GM18498 (cell line): Measurements from ENCODE around the gene MCC.
"Not testable (repeated sequence)": the region's sequence is repeated elsewhere in the genome, so short reads cannot be mapped to it uniquely, and the experiment has no call there.

Experiments used
- ATAC-seq: cut with Tn5 transposase; IDR thresholded peaks from one replicate; pipeline ENCODE4 v1.9.1; 2021; ENCODE audit warnings: mild to moderate bottlenecking, moderate library complexity; ENCODE audit not compliant: unreplicated experiment

MCC gene

DNA sequence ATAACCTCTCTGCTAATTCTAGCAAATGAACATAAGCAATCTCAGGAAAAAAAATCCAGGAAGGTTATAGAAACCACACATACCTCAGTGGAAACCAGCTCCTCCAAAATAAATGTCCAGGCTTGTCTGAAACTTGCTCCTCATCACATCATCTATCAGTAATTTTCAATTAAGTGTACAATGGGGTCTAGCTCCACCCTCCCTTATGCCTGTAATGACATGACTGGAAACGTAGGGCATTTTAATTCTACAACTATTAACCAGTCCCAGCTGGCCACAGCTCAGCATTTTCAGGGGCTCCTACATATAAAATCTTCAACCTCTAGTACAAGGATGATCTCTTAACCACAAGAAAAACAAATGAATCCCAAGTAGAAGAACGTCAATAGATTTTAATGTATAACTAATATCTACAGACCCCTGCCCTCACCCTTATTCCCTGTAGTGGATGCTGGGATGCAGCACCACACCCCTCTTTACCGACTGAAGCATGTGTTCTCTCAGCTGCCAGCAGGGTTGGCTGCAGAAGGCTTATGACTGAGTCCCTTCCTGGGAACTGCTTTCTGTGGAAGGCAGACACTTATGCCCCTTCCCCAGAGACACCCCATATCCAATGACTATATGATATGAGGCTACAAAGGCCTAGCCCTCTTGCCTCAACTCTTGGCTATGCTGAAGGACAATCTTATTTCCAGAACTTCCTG, 60.2 kb downstream of the MCC start:
- no peak for ATAC-seq

DNA sequence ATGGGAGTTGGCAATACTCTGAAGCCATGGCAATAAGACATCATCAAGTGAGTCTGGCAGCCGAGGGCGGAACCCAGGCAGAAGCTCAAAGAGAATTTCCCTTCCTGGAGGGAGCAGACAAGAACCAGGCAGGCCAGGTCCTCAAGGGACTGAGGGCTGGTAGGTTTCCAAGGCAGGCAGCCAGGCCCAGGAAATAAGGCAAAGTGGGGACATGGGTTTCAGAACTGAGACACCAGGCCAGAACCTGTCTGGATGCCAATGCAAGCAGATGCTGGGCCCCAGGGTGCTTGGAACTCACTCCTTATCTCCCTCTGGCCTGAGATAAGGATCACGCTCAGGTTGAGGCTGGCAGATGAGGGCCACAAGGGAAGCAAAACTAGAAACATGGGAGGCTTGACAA, 62.3 kb downstream of the MCC start:
- ATAC-seq: no peak

DNA sequence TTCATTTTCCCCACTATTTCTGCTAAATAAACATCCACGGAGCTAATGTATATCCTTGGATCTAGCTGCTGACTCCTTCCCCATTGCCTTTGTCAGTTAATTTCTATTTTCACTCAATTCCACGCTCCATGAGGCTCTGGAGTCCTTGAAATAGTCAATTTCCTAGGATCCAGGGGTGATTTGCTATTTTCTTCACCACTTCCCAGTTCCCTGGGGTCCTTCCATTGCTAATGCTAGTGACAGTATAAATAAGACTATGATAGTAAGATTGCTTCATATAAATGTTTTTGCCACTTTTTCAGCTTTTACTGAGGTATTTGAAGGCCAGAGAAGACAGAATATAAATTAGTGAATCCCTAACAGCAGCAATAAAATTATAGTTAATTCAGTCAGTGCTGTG, 66.6 kb downstream of the MCC start:
- ATAC-seq: no peak

DNA sequence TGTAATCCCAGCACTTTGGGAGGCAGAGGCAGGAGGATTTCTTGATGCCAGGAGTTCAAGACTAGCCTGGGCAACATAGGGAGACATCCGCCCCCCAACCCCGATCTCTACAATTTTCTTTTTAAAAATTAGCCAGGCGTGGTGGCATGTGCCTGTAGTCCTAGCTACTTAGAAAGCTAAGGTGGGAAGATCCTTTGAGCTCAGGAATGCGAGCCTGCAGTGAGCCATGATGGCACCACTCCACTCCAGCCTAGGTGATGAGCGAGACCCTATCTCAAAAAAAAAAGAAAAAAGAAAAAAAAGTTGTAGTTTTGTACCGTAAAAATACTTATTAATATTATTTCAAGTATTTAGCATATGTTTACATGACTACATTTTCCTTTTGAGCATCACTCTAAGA, 82.7 kb downstream of the MCC start:
- ATAC-seq: no peak

DNA sequence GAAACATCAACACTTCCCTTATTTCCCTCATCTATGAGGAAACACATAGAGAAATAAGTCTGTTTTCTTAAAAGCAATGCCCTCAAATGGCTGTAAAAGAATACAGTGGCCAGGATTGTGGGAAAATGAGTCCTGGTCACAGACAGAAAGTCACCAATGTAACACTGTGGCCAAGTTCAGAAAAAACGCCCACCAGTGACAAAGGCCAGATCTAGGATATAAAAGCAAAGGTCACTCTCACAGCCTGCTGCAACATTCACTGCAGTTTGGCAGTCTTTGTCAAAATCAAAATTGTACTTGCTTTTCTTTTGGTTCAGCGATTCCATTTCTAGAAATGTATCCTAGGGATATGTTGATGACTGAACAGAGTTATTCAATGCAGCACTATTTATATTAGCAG, 84.0 kb downstream of the MCC start:
- no peak for ATAC-seq

DNA sequence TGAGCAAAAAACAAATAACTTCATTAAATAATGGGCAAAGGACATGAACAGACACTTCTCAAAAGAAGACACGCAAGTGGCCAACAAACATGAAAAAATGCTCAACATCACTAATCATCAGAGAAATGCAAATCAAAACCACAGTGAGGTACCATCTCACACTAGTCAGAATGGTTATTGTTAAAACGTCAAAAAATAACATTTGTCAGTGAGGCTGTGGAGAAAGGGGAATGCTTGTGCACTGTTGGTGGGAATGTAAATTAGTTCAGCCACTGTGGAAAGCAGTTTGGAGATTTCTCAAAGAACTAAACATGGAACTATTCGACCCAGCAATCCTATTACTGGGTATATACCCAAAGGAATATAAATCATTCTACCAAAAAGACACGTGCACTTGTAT, 90.3 kb downstream of the MCC start:
- not testable (repeated sequence) for ATAC-seq

DNA sequence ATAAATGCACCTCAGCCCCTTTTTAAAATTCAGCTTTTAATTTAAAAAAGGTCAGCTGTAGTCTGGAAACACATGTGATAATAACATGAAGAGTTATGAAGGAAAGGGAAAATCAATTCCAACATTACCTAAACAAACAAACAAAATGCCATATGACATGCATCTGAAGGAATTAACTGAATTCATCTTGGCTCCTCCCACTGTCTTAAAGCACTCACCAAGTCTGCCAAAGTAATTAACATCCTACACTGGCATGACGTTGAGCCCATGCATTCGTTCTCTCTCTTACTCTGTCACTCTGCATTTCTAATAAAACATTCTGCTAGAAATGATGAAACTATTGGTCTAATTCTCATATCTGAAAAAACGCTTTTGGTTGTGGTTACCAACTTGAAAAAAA, 91.2 kb downstream of the MCC start:
- ATAC-seq: no peak

DNA sequence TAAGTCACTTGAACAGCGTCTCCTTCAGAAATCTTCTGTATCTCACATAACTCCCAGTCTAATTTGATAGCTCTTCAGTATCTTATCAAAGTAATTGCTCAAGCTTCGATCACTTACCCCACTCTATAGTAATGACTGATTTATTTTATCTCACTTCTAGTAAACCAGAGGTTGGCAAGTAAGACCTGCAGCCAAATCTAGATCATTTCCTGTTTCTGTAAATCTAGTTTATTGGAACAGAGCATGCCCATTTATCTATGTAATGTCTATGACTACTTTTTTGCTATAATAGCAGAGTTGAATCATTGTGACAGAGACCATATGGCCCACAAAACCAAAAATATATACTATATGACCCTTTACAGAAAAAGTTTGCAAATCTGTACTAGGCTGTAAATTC, 93.6 kb downstream of the MCC start:
- no peak for ATAC-seq

DNA sequence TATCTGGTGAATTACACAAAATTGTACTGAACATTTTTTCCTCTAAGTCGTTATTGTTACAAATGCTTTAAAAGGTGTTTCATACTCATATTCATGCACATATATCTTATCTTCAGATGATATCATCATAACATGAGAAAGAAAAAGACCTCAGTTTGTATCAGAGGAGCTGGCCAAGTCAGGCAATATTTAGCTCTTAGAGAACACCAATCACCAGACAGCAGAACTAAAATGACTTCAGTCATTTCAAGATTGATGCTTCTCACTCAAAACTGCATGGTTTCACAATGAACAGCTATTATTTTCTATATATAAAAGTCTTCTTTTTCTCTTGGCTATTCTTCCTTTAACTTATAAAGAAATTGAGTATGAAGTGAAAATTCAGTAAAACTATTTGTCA, 98.0 kb downstream of the MCC start:
- no peak for ATAC-seq

DNA sequence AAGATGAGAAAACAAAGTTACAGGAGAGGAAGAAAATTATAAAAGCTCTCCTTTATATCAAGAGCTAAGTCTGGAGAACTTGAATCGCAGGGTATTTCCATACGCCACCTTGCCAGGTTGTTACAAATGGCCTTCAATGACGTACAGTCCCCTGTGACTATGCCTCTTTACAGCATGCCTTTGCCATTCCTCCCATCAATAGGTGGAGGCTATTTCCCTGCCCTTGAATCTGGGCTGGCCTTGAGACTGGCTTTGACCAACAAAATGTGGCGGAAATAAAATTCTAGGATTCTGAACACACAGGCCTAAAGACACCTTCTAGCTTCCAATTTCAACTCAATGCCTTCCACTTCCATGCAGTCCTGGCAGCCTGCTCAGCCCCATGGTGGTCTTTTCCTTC, 99.1 kb downstream of the MCC start:
- no peak for ATAC-seq

DNA sequence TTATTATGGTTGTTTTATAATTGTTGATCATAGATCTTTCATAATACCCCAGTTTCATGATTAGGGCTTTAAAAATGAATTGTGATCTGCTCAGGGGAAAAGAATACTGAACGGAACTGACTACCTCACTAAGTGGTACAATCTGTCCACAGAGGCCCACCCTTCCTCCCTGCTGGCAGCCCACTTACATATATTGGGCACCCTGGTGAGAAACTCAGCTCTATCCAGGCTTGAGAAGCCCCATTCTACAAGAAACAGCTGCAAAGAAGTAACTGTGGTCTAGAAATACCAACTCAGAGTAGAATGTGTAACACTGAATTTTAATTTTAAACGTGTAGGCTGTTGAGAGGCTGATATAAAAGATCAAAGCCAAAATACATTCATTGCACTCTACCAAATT, 100.4 kb downstream of the MCC start:
- ATAC-seq: no peak

DNA sequence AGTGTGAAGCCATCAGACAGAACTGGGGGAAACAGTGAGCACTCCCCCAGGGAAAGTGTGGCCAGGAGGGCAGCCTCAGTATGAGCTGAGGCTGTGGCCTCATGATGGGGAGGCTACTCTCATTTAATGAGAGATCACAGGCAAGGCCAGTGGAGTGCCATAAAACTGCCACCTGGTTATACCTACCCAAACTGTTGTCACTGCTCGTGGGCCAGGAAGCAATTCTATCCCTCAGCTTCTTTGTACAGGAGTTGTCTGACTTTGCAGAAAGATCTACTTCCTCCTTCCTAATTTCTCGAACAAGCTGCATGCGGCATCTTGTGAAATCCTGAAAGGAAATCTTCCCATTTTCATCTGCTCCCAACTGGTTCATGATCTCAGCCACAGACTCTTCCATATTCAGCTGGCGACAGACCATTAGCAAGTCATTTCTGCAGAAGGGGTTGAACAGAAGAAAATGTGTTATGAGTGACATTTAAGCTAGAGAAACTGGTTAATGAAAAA, 103.4 kb downstream of the MCC start:
- no peak for ATAC-seq

DNA sequence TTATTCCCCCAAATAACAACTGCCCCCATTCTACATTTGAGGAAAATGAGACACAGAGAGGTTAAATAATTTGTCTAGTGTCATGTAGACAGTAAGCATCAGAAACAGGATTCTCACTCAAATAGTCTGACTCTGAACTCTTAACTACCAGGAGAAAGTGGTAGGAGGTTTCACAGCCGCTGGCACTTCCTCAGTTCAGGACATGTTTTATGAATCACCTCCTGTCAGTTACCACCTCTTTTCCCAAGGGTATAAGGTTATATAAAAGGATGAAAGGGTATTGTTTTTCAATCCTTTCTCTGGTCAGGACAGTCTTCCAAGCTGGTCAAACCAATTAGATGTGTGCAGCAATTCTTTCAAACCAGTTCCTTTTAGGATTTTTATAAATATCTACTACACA, 105.5 kb downstream of the MCC start:
- ATAC-seq: no peak

DNA sequence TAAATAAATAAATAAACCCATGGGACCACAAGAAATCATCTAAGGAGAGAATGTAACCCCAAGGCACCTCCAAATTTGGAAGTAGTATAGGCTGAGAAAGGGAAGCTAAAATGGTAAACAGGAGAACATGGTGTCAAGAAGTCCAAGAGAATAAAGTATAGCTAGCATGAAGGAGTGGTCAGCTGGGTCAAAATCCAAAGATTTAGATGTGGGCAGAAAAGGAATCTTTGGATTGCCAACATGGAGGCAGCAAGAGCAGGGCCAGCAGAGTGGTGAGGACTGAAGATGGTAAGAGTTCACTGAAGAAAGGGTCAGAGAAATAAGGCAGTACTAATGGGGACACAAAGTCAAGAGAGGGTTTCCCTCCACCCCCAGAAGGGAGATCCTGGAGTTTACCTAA, 106.5 kb downstream of the MCC start:
- ATAC-seq: no peak

DNA sequence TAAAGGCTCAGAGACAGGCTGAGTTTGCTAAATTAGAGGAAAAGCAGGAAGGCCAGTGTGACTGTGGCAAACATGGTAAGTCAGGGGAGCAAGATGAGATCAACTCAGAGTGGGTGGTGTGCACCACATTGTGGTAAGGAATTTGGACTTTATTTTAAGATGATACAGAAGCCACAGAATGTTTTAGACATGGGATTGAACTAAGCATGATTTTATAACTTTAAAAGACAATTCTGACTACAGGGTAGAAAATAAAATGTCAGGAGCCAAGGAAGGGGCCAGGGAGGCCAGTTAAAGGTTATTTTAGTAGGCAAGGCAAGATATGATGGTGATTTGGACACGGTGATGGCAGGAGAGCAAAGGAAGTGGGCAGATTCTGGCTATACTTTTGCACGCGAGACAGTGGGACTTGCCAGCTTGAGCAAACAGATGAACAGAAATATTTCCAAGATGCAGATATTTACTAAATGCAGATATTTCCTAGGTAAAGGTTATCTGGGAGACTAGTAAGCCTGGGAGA, 107.4 kb downstream of the MCC start:
- ATAC-seq: no peak

DNA sequence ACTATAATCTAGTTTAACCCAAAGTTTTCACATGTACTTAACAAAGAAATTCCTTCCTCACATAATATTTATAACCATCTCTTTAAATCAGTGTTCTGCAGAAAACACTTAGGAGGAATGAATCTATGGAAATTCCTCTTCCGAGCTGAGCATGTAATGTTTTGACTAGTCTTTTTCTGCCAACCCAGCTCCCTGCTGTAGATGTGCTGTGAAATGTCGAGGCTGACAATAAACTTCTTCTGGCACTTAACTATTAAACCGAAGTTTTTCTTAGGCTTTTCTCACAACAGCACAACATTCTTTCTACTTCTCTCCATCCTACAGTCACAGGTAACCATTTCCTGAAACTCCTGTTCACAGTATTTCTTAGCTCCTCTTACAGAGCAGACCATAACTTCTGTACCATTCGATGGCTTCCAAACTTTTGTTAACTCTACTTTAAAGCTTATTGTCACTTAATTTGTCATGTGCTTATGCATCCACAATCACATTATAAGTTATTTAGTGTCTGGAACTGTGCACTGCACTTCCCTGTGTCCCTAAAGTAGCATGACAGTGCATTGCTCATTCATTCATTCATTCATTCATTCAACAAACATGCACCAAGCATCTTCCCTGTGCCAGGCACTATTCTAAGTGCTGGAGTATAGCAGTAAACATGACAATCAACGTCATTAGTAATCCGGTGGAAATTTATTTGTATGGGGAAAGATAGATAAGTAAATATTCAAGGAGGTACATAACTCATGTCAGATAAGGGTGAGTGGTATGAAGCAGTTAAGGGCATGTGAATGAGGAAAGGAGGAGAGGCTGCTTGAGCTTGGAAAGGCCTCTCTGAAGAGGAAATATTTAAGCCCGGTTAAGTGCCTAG, 108.1 kb downstream of the MCC start:
- no peak for ATAC-seq

DNA sequence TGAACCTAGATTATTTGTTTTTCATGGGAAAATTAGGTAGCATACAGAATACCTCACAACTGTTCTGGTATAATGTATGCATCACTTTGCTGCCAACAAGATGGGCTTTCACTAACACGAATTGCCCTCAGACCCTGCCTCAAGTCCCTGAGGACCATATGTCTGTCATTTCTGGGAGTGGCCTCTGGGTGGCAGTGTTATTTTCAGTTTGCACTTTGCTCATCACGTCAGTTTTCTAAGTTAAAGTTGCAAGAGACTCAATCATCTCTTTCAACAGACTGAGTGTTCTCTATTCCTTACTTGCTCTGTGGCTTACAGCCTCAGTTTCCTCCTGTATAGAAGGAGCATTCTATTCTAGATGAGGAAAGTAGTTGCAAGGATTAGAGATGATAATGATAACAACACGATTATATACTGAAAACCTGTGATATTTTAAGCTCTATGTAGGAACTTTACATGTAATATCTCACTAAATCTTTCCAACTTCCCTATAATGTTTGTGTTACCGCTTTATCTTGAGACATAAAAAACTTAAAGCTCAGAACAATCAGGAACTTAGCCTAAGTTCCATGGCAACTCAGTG, 109.2 kb downstream of the MCC start:
- peak; percentile 75 for ATAC-seq

DNA sequence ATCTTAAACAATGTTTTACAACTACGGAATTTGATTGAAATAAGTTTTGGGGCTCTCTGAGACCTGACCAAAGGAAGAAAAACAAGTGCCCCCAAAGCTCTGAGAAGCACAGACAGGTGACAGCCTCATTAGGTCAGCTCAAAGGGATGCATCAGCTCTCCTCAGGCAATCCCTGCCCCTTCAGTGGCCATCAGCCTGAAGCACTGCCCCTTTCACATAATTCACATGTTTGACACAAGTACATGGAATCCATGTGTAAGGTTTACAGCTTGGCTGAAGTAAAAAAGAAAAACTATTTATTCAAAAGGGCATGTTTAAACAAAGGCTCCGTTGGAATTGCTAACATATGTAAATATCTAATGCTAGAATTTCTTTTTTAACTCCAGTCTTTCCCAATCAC, 109.7 kb downstream of the MCC start:
- ATAC-seq: no peak

DNA sequence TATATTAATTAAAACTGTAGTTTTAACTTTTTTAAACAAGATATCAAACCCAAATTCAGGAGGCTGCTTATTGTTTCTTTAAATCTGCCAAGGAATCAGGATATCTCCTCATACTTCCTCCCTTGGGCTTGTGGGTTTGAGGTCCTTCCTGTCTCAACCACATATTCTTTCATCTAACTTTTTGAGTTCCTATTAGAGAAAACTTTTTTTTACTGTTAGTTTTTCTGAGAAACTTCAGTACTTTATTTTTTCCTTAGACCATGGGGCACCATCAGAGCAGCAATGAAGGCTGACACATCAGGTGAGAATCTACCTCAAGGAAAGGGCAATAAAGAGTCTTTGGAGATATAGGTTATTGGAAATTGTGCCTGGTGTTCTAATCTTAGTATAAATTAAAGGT, 110.2 kb downstream of the MCC start:
- no peak for ATAC-seq

DNA sequence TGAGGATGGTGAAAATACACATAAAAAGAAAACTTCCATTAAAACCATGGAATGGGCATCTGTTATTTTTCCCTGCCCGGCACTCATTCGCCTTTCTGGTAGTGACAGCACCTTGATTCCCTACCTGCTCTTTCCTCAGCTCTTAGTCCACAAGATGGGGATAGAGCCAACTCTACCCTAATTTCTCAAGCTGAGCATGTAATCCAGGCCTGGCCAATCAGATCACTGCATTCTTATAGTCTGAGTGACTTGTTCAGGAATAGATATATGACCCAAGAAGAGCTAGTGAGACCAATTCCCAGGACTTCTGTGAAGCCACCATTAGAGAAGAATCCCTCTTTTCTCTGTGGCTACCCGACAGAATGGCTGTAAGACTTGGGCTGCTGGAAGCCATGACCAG, 111.6 kb downstream of the MCC start:
- no peak for ATAC-seq

DNA sequence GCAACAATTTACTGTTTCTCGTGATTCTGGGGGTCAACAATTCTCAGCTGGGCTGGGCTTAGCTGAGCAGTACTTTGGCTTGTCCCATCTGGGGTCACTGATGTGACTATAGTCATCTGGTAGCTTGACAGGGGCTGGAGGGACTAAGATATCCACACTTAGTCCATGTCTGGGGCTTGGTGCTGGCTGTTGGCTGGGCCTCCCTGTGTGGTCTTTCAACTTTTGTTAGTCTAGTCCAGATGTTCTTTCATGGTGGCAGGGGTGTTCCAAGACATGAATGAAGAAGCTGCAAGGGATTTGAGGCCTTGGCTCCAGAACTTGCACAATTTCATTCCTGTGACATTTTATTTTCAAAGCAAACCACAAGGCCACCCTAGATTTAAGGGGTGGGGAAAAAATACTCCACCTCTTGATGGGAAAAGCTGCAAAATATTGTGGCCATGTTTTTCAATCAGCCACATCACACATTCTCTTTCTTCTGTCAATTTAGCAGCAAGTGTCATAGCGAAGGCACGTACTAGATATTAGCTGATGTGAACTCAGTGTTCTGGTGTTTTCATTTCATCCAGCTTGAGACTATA, 112.7 kb downstream of the MCC start:
- ATAC-seq: no peak
